Mesenchymal stem cell (in vitro differentiated cells and primary cell): ENCODE measurements around the gene PRF1.
A peak's percentile ranks its signal among the peaks of the same experiment; 100 is the strongest.

ENCODE experiments used
- DNase-seq: peaks from one replicate; pipeline ENCODE4 v3.0.0-alpha.2; 2013
- H2AFZ ChIP-seq: one replicate; pipeline ENCODE4 v1.6.1; 2013; ENCODE audit warnings: low read depth, mild to moderate bottlenecking, control low read depth, inconsistent platforms, low read length, moderate library complexity
- H2AK5ac ChIP-seq: 2 replicates; pipeline ENCODE4 v1.6.1; 2013; ENCODE audit warnings: low read length, moderate library complexity, mild to moderate bottlenecking, inconsistent platforms; ENCODE audit not compliant: severe bottlenecking
- H2BK120ac ChIP-seq: one replicate; pipeline ENCODE4 v1.6.1; 2013; ENCODE audit warnings: low read depth, mild to moderate bottlenecking, inconsistent platforms, low read length, moderate library complexity
- H2BK12ac ChIP-seq, 2 experiments: one replicate each; pipeline ENCODE4 v1.6.1; 2013; ENCODE audit warnings: inconsistent platforms in 2 of 2, low read length in 2 of 2, mild to moderate bottlenecking in 2 of 2, moderate library complexity in 2 of 2, control low read depth in 1 of 2
- H2BK15ac ChIP-seq: one replicate; pipeline ENCODE4 v1.6.1; 2013; ENCODE audit warnings: mild to moderate bottlenecking, low read depth, inconsistent platforms; ENCODE audit not compliant: poor library complexity, severe bottlenecking
- H2BK5ac ChIP-seq: 2 replicates; pipeline ENCODE4 v1.6.1; 2013; ENCODE audit warnings: low read depth, mild to moderate bottlenecking, low read length, control low read depth, inconsistent platforms; ENCODE audit not compliant: poor library complexity, severe bottlenecking
- H3K14ac ChIP-seq, 2 experiments: one replicate each; pipeline ENCODE4 v1.6.1; 2013; ENCODE audit warnings: inconsistent platforms in 2 of 2, low read length in 2 of 2, control low read depth in 1 of 2, mild to moderate bottlenecking in 1 of 2, moderate library complexity in 1 of 2
- H3K18ac ChIP-seq, 2 experiments: one replicate each; pipeline ENCODE4 v1.6.1; 2013; ENCODE audit warnings: inconsistent platforms in 2 of 2, low read length in 2 of 2, control low read depth in 1 of 2, low read depth in 1 of 2, mild to moderate bottlenecking in 1 of 2
- H3K23ac ChIP-seq, 2 experiments: one replicate each; pipeline ENCODE4 v1.6.1; 2013; ENCODE audit warnings: inconsistent platforms in 2 of 2, low read length in 2 of 2, mild to moderate bottlenecking in 2 of 2, moderate library complexity in 2 of 2, control low read depth in 1 of 2
- H3K27ac ChIP-seq: 2 replicates; pipeline ENCODE4 v1.5.1; 2013; ENCODE audit warnings: mild to moderate bottlenecking, moderate library complexity, low read length, control low read depth, inconsistent platforms; ENCODE audit not compliant: poor library complexity, severe bottlenecking
- H3K27me3 ChIP-seq, 2 experiments: 2 replicates each; pipeline versions ENCODE4 v1.6.1 to v1.7.0; 2013; ENCODE audit warnings: low read length in 2 of 2, mild to moderate bottlenecking in 2 of 2, moderate library complexity in 2 of 2, control low read depth in 1 of 2, inconsistent platforms in 1 of 2; ENCODE audit not compliant: control insufficient read depth in 1 of 2, insufficient read depth in 1 of 2
- H3K36me3 ChIP-seq, 2 experiments: 2 replicates each; pipeline versions ENCODE4 v1.6.1 to v1.7.0; 2013; ENCODE audit warnings: low read length in 2 of 2, control low read depth in 1 of 2, inconsistent platforms in 1 of 2, low read depth in 1 of 2, mild to moderate bottlenecking in 1 of 2; ENCODE audit not compliant: insufficient read depth in 2 of 2, control insufficient read depth in 1 of 2
- H3K4ac ChIP-seq, 2 experiments: one replicate each; pipeline ENCODE4 v1.6.1; 2013; ENCODE audit warnings: inconsistent platforms in 2 of 2, low read length in 2 of 2, mild to moderate bottlenecking in 2 of 2, moderate library complexity in 2 of 2, control low read depth in 1 of 2, low read depth in 1 of 2
- H3K4me1 ChIP-seq: 2 replicates; pipeline ENCODE4 v1.6.1; 2013; ENCODE audit warnings: low read depth, low read length, control low read depth; ENCODE audit not compliant: control insufficient read depth, insufficient read depth
- H3K4me2 ChIP-seq: 2 replicates; pipeline ENCODE4 v1.6.1; 2013; ENCODE audit warnings: low read length, mild to moderate bottlenecking, inconsistent platforms; ENCODE audit not compliant: poor library complexity, severe bottlenecking
- H3K4me3 ChIP-seq, 2 experiments: 2 replicates each; pipeline versions ENCODE4 v1.5.1 to v1.7.0; 2013; ENCODE audit warnings: low read length in 2 of 2, mild to moderate bottlenecking in 2 of 2, control low read depth in 1 of 2, low read depth in 1 of 2; ENCODE audit not compliant: insufficient read depth in 1 of 2
- H3K79me1 ChIP-seq: replicated peaks from 2 replicates; pipeline ENCODE4 v1.6.1; 2013; ENCODE audit warnings: mild to moderate bottlenecking, control low read depth, low read length, inconsistent platforms; ENCODE audit not compliant: poor library complexity, severe bottlenecking
- H3K9ac ChIP-seq: 2 replicates; pipeline ENCODE4 v1.7.0; 2013; ENCODE audit warnings: mild to moderate bottlenecking, low read length, moderate library complexity
- H3K9me3 ChIP-seq: 2 replicates; pipeline ENCODE4 v1.7.0; 2013; ENCODE audit warnings: mild to moderate bottlenecking, low read length; ENCODE audit not compliant: control insufficient read depth
- H4K8ac ChIP-seq: one replicate; pipeline ENCODE4 v1.6.1; 2013; ENCODE audit warnings: inconsistent platforms, mild to moderate bottlenecking, low read length, moderate library complexity
- H4K91ac ChIP-seq: one replicate; pipeline ENCODE4 v1.6.1; 2013; ENCODE audit warnings: mild to moderate bottlenecking, low read length, inconsistent platforms
- WGBS: methylation state at CpG from one replicate; pipeline ENCODE4 v1.1.7; 2013; ENCODE audit warnings: mixed read lengths; 5-methylcytosine and 5-hydroxymethylcytosine counted together

Gene PRF1

DNA sequence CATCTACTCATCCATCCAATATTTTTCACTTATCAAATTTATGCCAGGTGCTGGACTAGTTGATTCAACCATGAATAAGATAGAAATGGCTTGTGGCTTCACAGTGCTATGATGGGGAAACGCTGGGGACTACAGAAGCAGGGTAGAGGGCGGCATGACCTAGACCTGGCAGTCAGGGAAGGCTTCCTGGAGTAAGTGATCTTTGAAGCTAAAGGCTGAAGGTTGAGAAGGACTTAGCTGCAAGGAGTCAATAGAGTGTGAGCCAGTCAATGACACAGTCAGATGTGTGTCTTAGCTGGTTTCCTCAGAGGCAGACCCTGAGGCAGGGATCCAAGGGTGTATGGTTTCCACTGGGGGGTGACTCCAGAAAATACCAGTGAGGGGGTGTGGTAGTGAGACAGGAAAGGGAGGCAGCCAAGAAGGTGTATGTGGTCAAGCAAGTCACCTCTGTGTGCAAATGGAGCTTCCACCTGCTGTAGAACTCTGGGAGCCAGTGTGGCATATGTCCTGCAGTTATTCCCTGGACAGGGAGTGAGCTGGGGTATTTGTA, 10.3 kb downstream of the PRF1 start:
- no peaks in the 10 kb centered on the region for H3K36me3 ChIP-seq
- H3K79me1 ChIP-seq: no peaks in the 10 kb centered on the region
- H2AK5ac ChIP-seq: no peak overlapping the region
- H3K4me2 ChIP-seq: no peak overlapping the region
- H3K9me3 ChIP-seq: no peaks in the 10 kb centered on the region
- no peak overlapping the region for H3K9ac ChIP-seq
- no peak overlapping the region for H4K8ac ChIP-seq
- peaks cover 9 to 40% of the 10 kb centered on the region in 2 experiments for H3K27me3 ChIP-seq
- H2BK12ac ChIP-seq: no peak overlapping the region
- H3K27ac ChIP-seq: no peak overlapping the region
- no peak overlapping the region for H2BK5ac ChIP-seq
- no peak overlapping the region for H3K14ac ChIP-seq
- no peak overlapping the region for H3K4ac ChIP-seq
- H2BK15ac ChIP-seq: no peak overlapping the region
- no peak overlapping the region for H2BK120ac ChIP-seq
- no peak for DNase-seq
- 64% methylated on average over 2 of the region's 2 CpGs for WGBS
- H2AFZ ChIP-seq: no peak overlapping the region
- H3K4me1 ChIP-seq: peaks cover 4% of the 10 kb centered on the region
- no peak overlapping the region for H3K18ac ChIP-seq
- H3K4me3 ChIP-seq: no peak overlapping the region
- no peak overlapping the region for H4K91ac ChIP-seq
- H3K23ac ChIP-seq: no peak overlapping the region

DNA sequence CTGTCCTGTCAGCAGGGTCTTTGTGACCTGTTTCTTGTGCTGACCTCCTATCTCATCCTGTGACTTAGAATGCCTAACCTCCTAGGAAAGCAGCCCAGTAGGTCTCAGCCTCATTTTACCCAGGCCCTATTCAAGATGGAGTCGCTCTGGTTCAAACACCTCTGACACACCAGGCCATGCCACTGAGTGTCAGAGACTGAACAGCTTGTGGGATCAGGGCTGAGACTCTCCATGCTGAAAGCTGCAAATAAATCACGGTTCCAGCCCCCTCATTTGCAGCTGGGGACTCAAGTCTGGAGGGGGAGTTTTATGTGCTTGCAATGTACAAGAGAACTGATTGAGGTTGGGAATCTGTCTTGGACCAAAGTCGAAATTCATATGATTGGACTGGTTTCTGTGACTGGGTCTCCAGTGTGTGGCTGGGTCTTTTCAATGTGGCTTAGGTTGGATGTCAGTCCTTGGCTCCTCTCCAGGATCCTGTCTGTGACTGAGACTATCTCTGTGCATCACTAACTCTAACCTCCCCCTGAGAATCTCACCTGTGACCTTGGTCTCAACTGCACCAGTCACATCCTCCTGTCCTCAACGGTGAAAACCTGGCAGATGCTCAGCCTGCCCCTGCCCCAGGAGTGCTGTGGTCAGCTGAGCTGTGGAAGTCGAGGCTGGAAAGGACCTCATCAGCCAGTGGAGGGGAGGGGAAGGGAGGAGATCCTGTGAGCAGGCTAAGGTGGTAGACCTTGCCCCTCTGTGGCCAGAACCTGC, 11.7 kb downstream of the PRF1 start:
- no peaks in the 10 kb centered on the region for H3K9me3 ChIP-seq
- H3K14ac ChIP-seq: no peak overlapping the region
- H2BK5ac ChIP-seq: no peak overlapping the region
- H3K4me2 ChIP-seq: no peak overlapping the region
- no peak overlapping the region for H3K9ac ChIP-seq
- no peak overlapping the region for H2BK15ac ChIP-seq
- 72% methylated on average over 5 of the region's 5 CpGs for WGBS
- no peak overlapping the region for H4K8ac ChIP-seq
- no peak overlapping the region for H2BK12ac ChIP-seq
- H4K91ac ChIP-seq: no peak overlapping the region
- H2AK5ac ChIP-seq: no peak overlapping the region
- H3K4me1 ChIP-seq: peaks cover 4% of the 10 kb centered on the region
- H3K23ac ChIP-seq: no peak overlapping the region
- H3K79me1 ChIP-seq: no peaks in the 10 kb centered on the region
- H3K18ac ChIP-seq: no peak overlapping the region
- no peak overlapping the region for H3K4me3 ChIP-seq
- no peak overlapping the region for H3K27ac ChIP-seq
- no peak overlapping the region for H2AFZ ChIP-seq
- no peak for DNase-seq
- H3K36me3 ChIP-seq: no peaks in the 10 kb centered on the region
- H2BK120ac ChIP-seq: no peak overlapping the region
- peaks cover 9 to 37% of the 10 kb centered on the region in 2 experiments for H3K27me3 ChIP-seq
- H3K4ac ChIP-seq: no peak overlapping the region

DNA sequence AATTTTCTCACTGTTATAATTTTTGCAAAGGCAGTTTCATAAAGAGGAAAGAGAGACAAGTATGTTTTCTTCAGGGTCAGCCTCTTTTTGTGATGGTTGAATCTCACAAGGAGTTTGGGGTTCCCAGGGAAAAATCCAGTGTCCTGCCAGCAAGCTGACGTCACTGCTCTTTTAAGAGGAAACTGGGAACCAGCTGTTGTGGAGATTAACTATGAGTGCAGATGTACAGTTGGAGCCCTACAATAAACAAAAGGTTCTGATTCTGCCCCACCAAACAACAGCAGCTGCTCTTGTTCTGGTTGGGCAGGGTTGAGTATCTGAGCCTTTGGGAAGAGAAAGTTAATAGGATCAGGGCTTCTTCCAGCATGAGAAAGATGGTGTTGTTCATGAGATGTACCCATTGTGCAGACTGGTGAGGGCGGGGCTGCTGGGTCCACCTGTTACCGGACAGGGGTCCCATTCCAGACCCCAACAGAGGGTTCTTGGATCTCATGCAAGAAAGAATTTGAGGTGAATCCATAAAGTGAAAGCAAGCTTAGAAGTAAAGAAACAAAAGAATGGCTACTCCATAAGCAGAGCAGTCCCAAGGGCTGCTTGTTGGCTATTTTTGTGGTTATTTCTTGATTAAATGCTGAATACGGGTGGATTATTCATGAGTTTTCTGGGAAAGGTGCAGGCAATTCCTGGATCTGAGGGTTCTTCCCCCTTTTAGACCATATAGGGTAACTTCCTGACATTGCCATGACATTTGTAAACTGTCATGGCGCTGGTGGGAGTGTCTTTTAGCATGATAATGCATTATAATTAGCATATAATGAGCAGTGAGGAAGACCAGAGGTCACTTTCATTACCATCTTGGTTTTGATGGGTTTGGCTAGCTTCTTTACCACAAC, 12.5 kb downstream of the PRF1 start:
- peaks cover 9 to 31% of the 10 kb centered on the region in 2 experiments for H3K27me3 ChIP-seq
- peak; percentile 44 for DNase-seq
- H2BK5ac ChIP-seq: no peak overlapping the region
- H2BK120ac ChIP-seq: no peak overlapping the region
- no peak overlapping the region for H3K14ac ChIP-seq
- H4K8ac ChIP-seq: no peak overlapping the region
- no peak overlapping the region for H3K4me2 ChIP-seq
- no peaks in the 10 kb centered on the region for H3K36me3 ChIP-seq
- H3K9me3 ChIP-seq: no peaks in the 10 kb centered on the region
- H3K4ac ChIP-seq: no peak overlapping the region
- H3K9ac ChIP-seq: no peak overlapping the region
- 85% methylated on average over 5 of the region's 5 CpGs for WGBS
- H3K4me3 ChIP-seq: no peak overlapping the region
- H2AFZ ChIP-seq: no peak overlapping the region
- peaks cover 10% of the 10 kb centered on the region for H3K4me1 ChIP-seq
- H2AK5ac ChIP-seq: no peak overlapping the region
- H4K91ac ChIP-seq: no peak overlapping the region
- no peak overlapping the region for H2BK15ac ChIP-seq
- H3K79me1 ChIP-seq: no peaks in the 10 kb centered on the region
- H3K27ac ChIP-seq: no peak overlapping the region
- H3K23ac ChIP-seq: no peak overlapping the region
- no peak overlapping the region for H3K18ac ChIP-seq
- no peak overlapping the region for H2BK12ac ChIP-seq
